HG02884 (cell line): ENCODE measurements around the gene SLC25A3.
"Not testable (repeated sequence)": the region's sequence is repeated elsewhere in the genome, so short reads cannot be mapped to it uniquely, and the experiment has no call there.

Experiments
- ATAC-seq: cut with Tn5 transposase; IDR thresholded peaks from one replicate; pipeline ENCODE4 v1.9.1; 2021; ENCODE audit warnings: mild to moderate bottlenecking, moderate library complexity; ENCODE audit not compliant: unreplicated experiment

Gene SLC25A3

GRCh38 chr12:98593351-98594049 is at the start of gene SLC25A3:
Gene SLC25A3 (plus strand): TSS chr12:98593686. CDS start chr12:98593979, 293 bp downstream.
- peak; percentile 99 for ATAC-seq

- ATAC-seq, result no peak
Measured at GRCh38 chr12:98543701-98544100, 49.8 kb upstream of the SLC25A3 start.

- ATAC-seq, result no peak
Measured at GRCh38 chr12:98544751-98545150, 48.7 kb upstream of the SLC25A3 start.

- no peak for ATAC-seq
Measured at GRCh38 chr12:98549371-98550110, 43.9 kb upstream of the SLC25A3 start.

GRCh38 chr12:98551787-98552186 is 41.7 kb upstream of the SLC25A3 start:
- no peak for ATAC-seq

GRCh38 chr12:98558097-98558496 is 35.4 kb upstream of the SLC25A3 start:
- not testable (repeated sequence) for ATAC-seq

GRCh38 chr12:98559666-98560065 is 33.8 kb upstream of the SLC25A3 start:
- no peak for ATAC-seq

GRCh38 chr12:98561846-98562245 is 31.6 kb upstream of the SLC25A3 start:
- no peak for ATAC-seq

GRCh38 chr12:98572010-98572409 is 21.5 kb upstream of the SLC25A3 start:
- no peak for ATAC-seq

- no peak for ATAC-seq
Measured at GRCh38 chr12:98574110-98574509, 19.4 kb upstream of the SLC25A3 start.

- ATAC-seq, result no peak
Measured at GRCh38 chr12:98575013-98575412, 18.5 kb upstream of the SLC25A3 start.

- not testable (repeated sequence) for ATAC-seq
Measured at GRCh38 chr12:98576795-98577194, 16.7 kb upstream of the SLC25A3 start.

- ATAC-seq, result no peak
Measured at GRCh38 chr12:98578392-98578791, 15.1 kb upstream of the SLC25A3 start.

GRCh38 chr12:98578821-98579220 is 14.7 kb upstream of the SLC25A3 start:
- no peak for ATAC-seq

- no peak for ATAC-seq
Measured at GRCh38 chr12:98579347-98579746, 14.1 kb upstream of the SLC25A3 start.

GRCh38 chr12:98579835-98580234 is 13.7 kb upstream of the SLC25A3 start:
- ATAC-seq, result no peak

GRCh38 chr12:98580695-98581094 is 12.8 kb upstream of the SLC25A3 start:
- ATAC-seq, result no peak

- ATAC-seq, result no peak
Measured at GRCh38 chr12:98581101-98581500, 12.4 kb upstream of the SLC25A3 start.

- ATAC-seq, result no peak
Measured at GRCh38 chr12:98582093-98582492, 11.4 kb upstream of the SLC25A3 start.

- ATAC-seq, result no peak
Measured at GRCh38 chr12:98587084-98587483, 6.4 kb upstream of the SLC25A3 start.

GRCh38 chr12:98591209-98591608 is 2.3 kb upstream of the SLC25A3 start:
- ATAC-seq, result no peak

GRCh38 chr12:98592825-98593322 is 612 bp upstream of the SLC25A3 start:
- ATAC-seq, result peak; percentile 4
